ENCODE results near the gene ASIC2.

Gene ASIC2

GRCh38 chr17:33266611-33267010 is 26.5 kb downstream of the ASIC2 start:
- no peak overlapping the region for H3K4me3 ChIP-seq (ENCODE audit: low read depth, low read length)
- no peak for TF ChIP-seq CTCF (IDR thresholded peaks at IDR 0.05; ENCODE audit: low read depth, low read length)

- no peak for TF ChIP-seq CTCF (IDR thresholded peaks at IDR 0.05; ENCODE audit: low read depth, low read length)
- no peak overlapping the region for H3K4me3 ChIP-seq (ENCODE audit: low read depth, low read length)
Measured at GRCh38 chr17:33266116-33266515, 27.0 kb downstream of the ASIC2 start.

- no peak for TF ChIP-seq CTCF (IDR thresholded peaks at IDR 0.05; ENCODE audit: low read depth, low read length)
Measured at GRCh38 chr17:33263396-33263795, 29.7 kb downstream of the ASIC2 start.

GRCh38 chr17:33262266-33263123 is 30.6 kb downstream of the ASIC2 start:
- no peak for TF ChIP-seq CTCF (IDR thresholded peaks at IDR 0.05; ENCODE audit: low read depth, low read length)
- no peak overlapping the region for H3K4me3 ChIP-seq (ENCODE audit: low read depth, low read length)

More at GRCh38 chr17:33263396-33263795, 29.7 kb downstream of the ASIC2 start:
- H3K4me3 ChIP-seq (ENCODE audit: low read depth, low read length): no peak overlapping the region

GRCh38 chr17:33261820-33262219 is 31.3 kb downstream of the ASIC2 start:
- no peak overlapping the region for H3K4me3 ChIP-seq (ENCODE audit: low read depth, low read length)
- no peak for TF ChIP-seq CTCF (IDR thresholded peaks at IDR 0.05; ENCODE audit: low read depth, low read length)

GRCh38 chr17:33260638-33261037 is 32.5 kb downstream of the ASIC2 start:
- no peak overlapping the region for H3K4me3 ChIP-seq (ENCODE audit: low read depth, low read length)
- no peak for TF ChIP-seq CTCF (IDR thresholded peaks at IDR 0.05; ENCODE audit: low read depth, low read length)

- H3K4me3 ChIP-seq (ENCODE audit: low read depth, low read length): no peak overlapping the region
- TF ChIP-seq CTCF (IDR thresholded peaks at IDR 0.05; ENCODE audit: low read depth, low read length): no peak
Measured at GRCh38 chr17:33258296-33258695, 34.8 kb downstream of the ASIC2 start.
